ENCODE measurements around the gene S100B. TPM values are rescaled to one million over a fixed set of nuclear protein-coding genes. Genes with fewer than 3 reads are reported as not detected.

The S100B gene
- total and polyA plus RNA-seq, 9 of the 15 experiments (the other 6 are each of a cell fraction or from before 2014, with no cell fraction given): not detected

GRCh38 chr21:46635324-46636180 lies 30.7 kb upstream of the S100B start, which contains the start of gene PRMT2 (continued):
- TF ChIP-seq HDAC8 (tag; IDR thresholded peaks at IDR 0.05): no peak
- TF ChIP-seq THAP12 (CRISPR knock-in tag; IDR thresholded peaks at IDR 0.05): peak; percentile 77; the same call in 1 of the 2 replicates
- TF ChIP-seq C11orf30 (IDR thresholded peaks at IDR 0.05; ENCODE audit: low read depth): no peak; the same call in 1 of the 2 replicates
- peak; percentile 94 for TF ChIP-seq POLR2AphosphoS5 (IDR thresholded peaks at IDR 0.05; ENCODE audit: control insufficient read depth, insufficient read depth, low read depth, low read length)
- TF ChIP-seq E2F3 (CRISPR knock-in tag; IDR thresholded peaks at IDR 0.05): 0 out of 2 replicates have a peak, but pooled peaks have one; percentile 9
- no peak for TF ChIP-seq RUNX1 (IDR thresholded peaks at IDR 0.05; ENCODE audit: low read depth)
- TF ChIP-seq NUFIP1 (IDR thresholded peaks at IDR 0.05; ENCODE audit: partially characterized antibody): no peak
- no peak for TF ChIP-seq RFX5 (IDR thresholded peaks at IDR 0.05; ENCODE audit: low read depth, low read length)
- TF ChIP-seq KLF16 (IDR thresholded peaks at IDR 0.05): no peak
- TF ChIP-seq HDAC6 (IDR thresholded peaks at IDR 0.05; ENCODE audit: low read depth, low read length): 0 out of 2 replicates have a peak, but pooled peaks have one; percentile 62
- TF ChIP-seq SPI1 (IDR thresholded peaks at IDR 0.05; ENCODE audit: borderline replicate concordance, low read depth, low read length): no peak
- TF ChIP-seq FUS (optimal IDR thresholded peaks at IDR 0.05; ENCODE audit: low read depth, low read length): no peak
- no peak for TF ChIP-seq DACH1 (IDR thresholded peaks at IDR 0.05; ENCODE audit: partially characterized antibody)
- TF ChIP-seq ZBTB8A (IDR thresholded peaks at IDR 0.05; ENCODE audit: partially characterized antibody): no peak
- no peak for TF ChIP-seq NEUROD1 (IDR thresholded peaks at IDR 0.05; ENCODE audit: borderline replicate concordance, low read depth, low read length, partially characterized antibody)
- TF ChIP-seq GABPB1 (CRISPR knock-in tag; IDR thresholded peaks at IDR 0.05): peak; percentile 80; the same call in 1 of the 2 replicates
- peak; percentile 88 for TF ChIP-seq EP400 (IDR thresholded peaks at IDR 0.05)
- TF ChIP-seq ZFP36 (IDR thresholded peaks at IDR 0.05; ENCODE audit: low read depth, low read length, partially characterized antibody): peak; percentile 24
- TF ChIP-seq ARID3B (CRISPR knock-in tag; IDR thresholded peaks at IDR 0.05; ENCODE audit: borderline replicate concordance): 0 out of 2 replicates have a peak, but pooled peaks have one; percentile 59
- TF ChIP-seq BDP1 (IDR thresholded peaks at IDR 0.05; ENCODE audit: insufficient read depth, insufficient read length): no peak
- TF ChIP-seq GATA2 (CRISPR knock-in tag; IDR thresholded peaks at IDR 0.05): no peak
- peak; percentile 46; the same call in 1 of the 2 replicates for TF ChIP-seq ZNF143 (CRISPR knock-in tag; IDR thresholded peaks at IDR 0.05)
- TF ChIP-seq FOXJ3 (CRISPR knock-in tag; IDR thresholded peaks at IDR 0.05): no peak
- no peak for TF ChIP-seq ZBTB34 (CRISPR knock-in tag; IDR thresholded peaks at IDR 0.05)

Measured in K562 (cell line).